ENCODE measurements around the gene CYB561D1. TPM values are rescaled to one million over a fixed set of nuclear protein-coding genes. Genes with fewer than 3 reads are reported as not detected.

CYB561D1 gene
- total and polyA plus RNA-seq, 2 of the 8 experiments (the other 6 are each of a cell fraction or from before 2014, with no cell fraction given), result 3.6 to 3.8 TPM

DNA sequence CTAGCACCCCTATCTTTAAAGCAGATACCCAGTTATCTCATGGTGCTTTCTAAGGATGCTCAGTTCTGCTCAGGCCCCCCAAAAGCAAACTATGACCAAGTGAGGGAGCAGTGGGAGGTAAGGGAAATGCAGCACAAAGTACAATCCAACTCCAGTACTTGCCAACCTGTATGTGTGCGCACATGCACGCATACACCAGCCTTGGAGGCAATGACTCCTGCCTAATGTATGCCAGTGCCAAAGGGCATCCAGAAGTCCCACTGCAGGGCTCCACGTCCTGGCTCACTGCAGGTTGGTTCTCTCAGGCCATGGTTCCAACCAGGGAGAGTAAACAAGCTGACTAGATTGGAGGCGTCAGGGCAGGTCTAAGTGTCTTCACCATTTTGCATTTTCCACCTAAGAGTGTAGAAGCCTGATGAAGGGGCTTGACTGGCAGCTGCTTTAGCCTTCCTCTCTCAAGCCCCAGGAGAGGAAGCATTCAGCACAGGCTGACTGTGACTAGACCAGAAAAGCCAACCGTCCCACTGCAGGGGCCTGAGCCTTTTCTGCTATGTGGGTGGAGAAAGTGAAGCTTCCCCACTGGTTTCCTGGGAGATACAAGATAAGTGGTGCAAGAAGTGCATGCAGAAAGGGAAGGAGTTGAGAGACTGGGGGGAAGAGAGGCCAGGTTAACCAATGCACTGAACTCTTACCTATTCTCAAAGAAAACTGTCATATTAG lies 7.9 kb downstream of the CYB561D1 start:
- H2BK20ac ChIP-seq (ENCODE audit: low read length), result no peak overlapping the region
- TF ChIP-seq TAF7 (optimal IDR thresholded peaks at IDR 0.05; ENCODE audit: borderline replicate concordance, low read depth, low read length) (no peak), SIX5 (IDR thresholded peaks at IDR 0.05; ENCODE audit: low read depth, low read length) (no peak), POLR2AphosphoS5 (IDR thresholded peaks at IDR 0.05; ENCODE audit: low read depth, low read length) (no peak), CBX5 (IDR thresholded peaks at IDR 0.05; ENCODE audit: low read depth, low read length) (no peak), ASH2L (IDR thresholded peaks at IDR 0.05; ENCODE audit: low read length) (no peak), SP2 (IDR thresholded peaks at IDR 0.05; ENCODE audit: low read length) (no peak), EGR1 (IDR thresholded peaks at IDR 0.05; ENCODE audit: borderline replicate concordance, low read depth, low read length) (no peak), ZNF274 (IDR thresholded peaks at IDR 0.05; ENCODE audit: borderline replicate concordance, extremely low read depth, low read length) (no peak), TEAD4 (IDR thresholded peaks at IDR 0.05; ENCODE audit: low read depth, low read length) (no peak)
- TF ChIP-seq, protein P1, sequence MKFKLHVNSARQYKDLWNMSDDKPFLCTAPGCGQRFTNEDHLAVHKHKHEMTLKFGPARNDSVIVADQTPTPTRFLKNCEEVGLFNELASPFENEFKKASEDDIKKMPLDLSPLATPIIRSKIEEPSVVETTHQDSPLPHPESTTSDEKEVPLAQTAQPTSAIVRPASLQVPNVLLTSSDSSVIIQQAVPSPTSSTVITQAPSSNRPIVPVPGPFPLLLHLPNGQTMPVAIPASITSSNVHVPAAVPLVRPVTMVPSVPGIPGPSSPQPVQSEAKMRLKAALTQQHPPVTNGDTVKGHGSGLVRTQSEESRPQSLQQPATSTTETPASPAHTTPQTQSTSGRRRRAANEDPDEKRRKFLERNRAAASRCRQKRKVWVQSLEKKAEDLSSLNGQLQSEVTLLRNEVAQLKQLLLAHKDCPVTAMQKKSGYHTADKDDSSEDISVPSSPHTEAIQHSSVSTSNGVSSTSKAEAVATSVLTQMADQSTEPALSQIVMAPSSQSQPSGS (IDR thresholded peaks at IDR 0.05; ENCODE audit: low read length), result no peak
- DNase-seq (ENCODE audit: low read depth in 1 of 2, low spot score in 2 of 2) (no peak), FAIRE-seq (no peak)
- H2BK15ac ChIP-seq (ENCODE audit: low read length), result no peak overlapping the region
- H2BK5ac ChIP-seq (ENCODE audit: low read depth, low read length), result no peak overlapping the region
- H3K9me3 ChIP-seq (ENCODE audit: insufficient read depth in 2 of 2, low read depth in 1 of 2, low read length in 1 of 2), result no peaks in the 10 kb centered on the region
- no peak overlapping the region for H4K91ac ChIP-seq (replicated peaks; ENCODE audit: insufficient read length, low read length)
- no peak overlapping the region for H3K23ac ChIP-seq (ENCODE audit: insufficient read length)
- no peak overlapping the region for H3K4me3 ChIP-seq (ENCODE audit: extremely low read depth in 1 of 4, insufficient read depth in 2 of 4, low read depth in 3 of 4, low read length in 4 of 4)
- H2AFZ ChIP-seq (ENCODE audit: low read length), result no peak overlapping the region
- no peak overlapping the region for H3K4me2 ChIP-seq (ENCODE audit: insufficient read depth in 1 of 2, low read depth in 2 of 2, low read length in 2 of 2)
- POLR2A ChIA-PET (ENCODE audit: partially characterized antibody), result interaction anchor here (2.1 to 2.5 kb wide), 2 partner anchors 8 to 29 kb away, joined by 7 read pairs; partner anchors contain the start of gene AMIGO1
- H3K18ac ChIP-seq (ENCODE audit: extremely low read depth, low read length), result no peak overlapping the region
- no peak overlapping the region for H3K14ac ChIP-seq (ENCODE audit: insufficient read length)
- no peak overlapping the region for H3K4ac ChIP-seq (replicated peaks; ENCODE audit: insufficient read length, low read depth, low read length)
- 90% methylated on average over 5 of the region's 5 CpGs; no CpG with 5 or more reads in 1 of the 2 experiments for WGBS, 2 experiments (ENCODE audit: extremely low coverage in 1 of 2, insufficient coverage in 1 of 2, insufficient read length in 1 of 2, insufficient replicate concordance in 2 of 2, low coverage in 1 of 2, low lambda C conversion rate in 2 of 2, missing lambda C conversion rate in 1 of 2)
- H2BK12ac ChIP-seq (ENCODE audit: low read depth, low read length), result no peak overlapping the region
- H3K23me2 ChIP-seq (ENCODE audit: low read depth, low read length), result no peaks in the 10 kb centered on the region
- H3K36me3 ChIP-seq (ENCODE audit: control insufficient read depth in 2 of 4, insufficient read depth in 4 of 4, low read length in 3 of 4), result peaks cover 0 to 2% (median 0%) of the 10 kb centered on the region in 4 experiments; a peak in 2 of 8 replicates
- H3K4me1 ChIP-seq (replicated peaks in 1 of 4; ENCODE audit: control insufficient read depth in 3 of 4, insufficient read depth in 4 of 4, low read length in 3 of 4), result peaks cover 0 to 11% (median 5%) of the 10 kb centered on the region in 4 experiments; a peak in 5 of 7 replicates
- no peak overlapping the region for H4K5ac ChIP-seq (ENCODE audit: insufficient read length, low read depth, low read length)
- no peak overlapping the region for H3K56ac ChIP-seq (replicated peaks; ENCODE audit: insufficient read length, low read depth, low read length)
- H2BK120ac ChIP-seq (replicated peaks; ENCODE audit: low read depth, low read length), result no peak overlapping the region
- H3K27ac ChIP-seq (ENCODE audit: low read depth, low read length), result no peak overlapping the region
- no peak overlapping the region for H2AK5ac ChIP-seq (ENCODE audit: low read depth, low read length)
- peaks cover 2% of the 10 kb centered on the region in 2 experiments for H4K20me1 ChIP-seq (replicated peaks in 1 of 2; ENCODE audit: control insufficient read depth in 1 of 2, insufficient read depth in 2 of 2, low read length in 2 of 2)
- no peaks in the 10 kb centered on the region for H3K79me2 ChIP-seq (ENCODE audit: control insufficient read depth in 1 of 2, insufficient read depth in 2 of 2, low read length in 2 of 2)
- CTCF ChIA-PET (ENCODE audit: partially characterized antibody), result interaction anchor here (1.0 to 43.7 kb wide), 4 partner anchors 6 to 194 kb away, joined by 3 to 1755 read pairs (median 666); partner anchors contain the start of genes AMIGO1, ATXN7L2, CYB561D1 and GPR61
- no peak overlapping the region for H4K8ac ChIP-seq (ENCODE audit: extremely low read depth, insufficient read depth, low read length)
- no peaks in the 10 kb centered on the region for H3K79me1 ChIP-seq (ENCODE audit: low read depth, low read length)
- no peaks in the 10 kb centered on the region for H3K27me3 ChIP-seq (replicated peaks in 1 of 4; ENCODE audit: control insufficient read depth in 3 of 4, extremely low read depth in 1 of 4, insufficient read depth in 3 of 4, low read length in 3 of 4)
- no peak overlapping the region for H3K9ac ChIP-seq (replicated peaks in 1 of 4; ENCODE audit: extremely low read depth in 1 of 4, low read depth in 3 of 4, low read length in 3 of 4)

Data from H1 (cell line).